ENCODE measurements around the gene PIK3AP1. TPM values are rescaled to one million over a fixed set of nuclear protein-coding genes. Genes with fewer than 3 reads are reported as not detected.

The PIK3AP1 gene
- total and polyA plus RNA-seq, 2 of the 13 experiments (the other 11 are each of a cell fraction or from before 2014, with no cell fraction given) = 3.6 to 13.8 TPM

GRCh38 chr10:96684826-96685225, 35.5 kb downstream of the PIK3AP1 start:
- no peaks in the 10 kb centered on the region for H3K36me3 ChIP-seq (replicated peaks in 1 of 2; ENCODE audit: control insufficient read depth in 1 of 2, insufficient read depth in 2 of 2, low read length in 2 of 2)
- intact Hi-C loops (cut with micrococcal nuclease; ENCODE audit: unreplicated experiment) (no loop called here), in situ Hi-C loops (cut with HindIII; ENCODE audit: extremely low pct_ligation_motif_present, low pct_unique_long_range_greater_than_20kb) (no loop called here)
- TF ChIP-seq FOXA1 (IDR thresholded peaks at IDR 0.05) = no peak
- TF ChIP-seq FOXA1 (CRISPR knock-in tag; IDR thresholded peaks at IDR 0.05) = no peak
- TF ChIP-seq FOXK1 (CRISPR knock-in tag; IDR thresholded peaks at IDR 0.05; ENCODE audit: borderline replicate concordance, low read depth) = no peak
- no peak for TF ChIP-seq ZNF235 (CRISPR knock-in tag; IDR thresholded peaks at IDR 0.05; ENCODE audit: borderline replicate concordance)
- no peak for TF ChIP-seq ZEB1 (IDR thresholded peaks at IDR 0.05; ENCODE audit: insufficient replicate concordance, low read depth)
- no peak for TF ChIP-seq PAWR (CRISPR knock-in tag; IDR thresholded peaks at IDR 0.05; ENCODE audit: borderline replicate concordance)
- no peak for TF ChIP-seq ZNF782 (CRISPR knock-in tag; IDR thresholded peaks at IDR 0.05; ENCODE audit: borderline replicate concordance)
- TF ChIP-seq ARNT2 (CRISPR knock-in tag; IDR thresholded peaks at IDR 0.05; ENCODE audit: low read depth) = no peak
- no peak for ATAC-seq
- H4K20me1 ChIP-seq (ENCODE audit: insufficient read depth, low read length) = no peaks in the 10 kb centered on the region
- 85% methylated on average over 4 of the region's 4 CpGs for WGBS (ENCODE audit: low lambda C conversion rate)
- no peak overlapping the region for H2AFZ ChIP-seq (ENCODE audit: low read length)
- DNase-seq (ENCODE audit: low spot score) = no peak
- H3K4me2 ChIP-seq (ENCODE audit: low read depth, low read length) = no peak overlapping the region
- ChIA-PET POLR2A (no interaction called here), CTCF (ENCODE audit: low intra/inter-chr PET ratio, low total read pairs) (no interaction called here)
- no TSS peak for BruUV-seq (replicated peaks)
- no peak overlapping the region for H3K9ac ChIP-seq (ENCODE audit: insufficient read depth, low read depth, low read length)
- H3K27me3 ChIP-seq (ENCODE audit: control insufficient read depth in 1 of 2, insufficient read depth in 2 of 2, low read length in 2 of 2) = no peaks in the 10 kb centered on the region
- no peak overlapping the region for H3K4me3 ChIP-seq (replicated peaks in 1 of 3; ENCODE audit: insufficient read depth in 1 of 3, low read depth in 2 of 3, low read length in 3 of 3)
- H3K9me3 ChIP-seq (ENCODE audit: low read length) = no peaks in the 10 kb centered on the region
- H3K79me2 ChIP-seq (ENCODE audit: insufficient read depth, low read length) = no peaks in the 10 kb centered on the region
- H3K4me1 ChIP-seq (ENCODE audit: insufficient read depth, low read length) = no peaks in the 10 kb centered on the region
- no peak overlapping the region for H3K27ac ChIP-seq (ENCODE audit: extremely low read length, insufficient read depth, low read length)
- FAIRE-seq = no peak

GRCh38 chr10:96683710-96684109, 36.6 kb downstream of the PIK3AP1 start:
- in situ Hi-C loops (cut with HindIII; ENCODE audit: extremely low pct_ligation_motif_present, low pct_unique_long_range_greater_than_20kb) (no loop called here), intact Hi-C loops (cut with micrococcal nuclease; ENCODE audit: unreplicated experiment) (no loop called here)
- Histone ChIP-seq H3K9ac (ENCODE audit: insufficient read depth, low read depth, low read length) (no peak overlapping the region), H3K9me3 (ENCODE audit: low read length) (no peaks in the 10 kb centered on the region), H3K27ac (ENCODE audit: extremely low read length, insufficient read depth, low read length) (no peak overlapping the region), H3K4me2 (ENCODE audit: low read depth, low read length) (no peak overlapping the region), H3K4me3 (replicated peaks in 1 of 3; ENCODE audit: insufficient read depth in 1 of 3, low read depth in 2 of 3, low read length in 3 of 3) (no peak overlapping the region), H3K79me2 (ENCODE audit: insufficient read depth, low read length) (no peaks in the 10 kb centered on the region), H3K27me3 (ENCODE audit: control insufficient read depth in 1 of 2, insufficient read depth in 2 of 2, low read length in 2 of 2) (no peaks in the 10 kb centered on the region), H3K36me3 (replicated peaks in 1 of 2; ENCODE audit: control insufficient read depth in 1 of 2, insufficient read depth in 2 of 2, low read length in 2 of 2) (no peaks in the 10 kb centered on the region), H2AFZ (ENCODE audit: low read length) (no peak overlapping the region), H3K4me1 (ENCODE audit: insufficient read depth, low read length) (no peaks in the 10 kb centered on the region), H4K20me1 (ENCODE audit: insufficient read depth, low read length) (no peaks in the 10 kb centered on the region)
- POLR2A ChIA-PET = no interaction called here
- CTCF ChIA-PET (ENCODE audit: low intra/inter-chr PET ratio, low total read pairs) = no interaction called here
- TF ChIP-seq MEIS1 (CRISPR knock-in tag; IDR thresholded peaks at IDR 0.05; ENCODE audit: borderline replicate concordance) (no peak), ZNF24 (IDR thresholded peaks at IDR 0.05) (no peak), MLX (CRISPR knock-in tag; IDR thresholded peaks at IDR 0.05) (no peak), TCF12 (IDR thresholded peaks at IDR 0.05) (no peak), TCF12 (CRISPR knock-in tag; IDR thresholded peaks at IDR 0.05) (no peak), BCL6 (CRISPR knock-in tag; IDR thresholded peaks at IDR 0.05) (no peak), ZBTB8A (CRISPR knock-in tag; IDR thresholded peaks at IDR 0.05; ENCODE audit: borderline replicate concordance, low read depth) (no peak), TAF15 (IDR thresholded peaks at IDR 0.05; ENCODE audit: low read depth, low read length, poor library complexity, severe bottlenecking) (no peak), ZBTB42 (CRISPR knock-in tag; IDR thresholded peaks at IDR 0.05) (no peak), RXRB (CRISPR knock-in tag; IDR thresholded peaks at IDR 0.05; ENCODE audit: borderline replicate concordance) (no peak), ZNF101 (CRISPR knock-in tag; IDR thresholded peaks at IDR 0.05; ENCODE audit: borderline replicate concordance, low read depth) (no peak), ZNF33A (CRISPR knock-in tag; IDR thresholded peaks at IDR 0.05; ENCODE audit: borderline replicate concordance) (no peak), NFATC3 (CRISPR knock-in tag; IDR thresholded peaks at IDR 0.05) (no peak)
- TF ChIP-seq, protein P1, sequence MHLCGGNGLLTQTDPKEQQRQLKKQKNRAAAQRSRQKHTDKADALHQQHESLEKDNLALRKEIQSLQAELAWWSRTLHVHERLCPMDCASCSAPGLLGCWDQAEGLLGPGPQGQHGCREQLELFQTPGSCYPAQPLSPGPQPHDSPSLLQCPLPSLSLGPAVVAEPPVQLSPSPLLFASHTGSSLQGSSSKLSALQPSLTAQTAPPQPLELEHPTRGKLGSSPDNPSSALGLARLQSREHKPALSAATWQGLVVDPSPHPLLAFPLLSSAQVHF (CRISPR knock-in tag; IDR thresholded peaks at IDR 0.05) = no peak
- WGBS (ENCODE audit: low lambda C conversion rate) = 70% methylated on average over 2 of the region's 2 CpGs
- no TSS peak for BruUV-seq (replicated peaks)
- no peak for DNase-seq (ENCODE audit: low spot score)
- FAIRE-seq = no peak
- no peak for ATAC-seq
